HG02642 (cell line): ENCODE measurements around the gene RXFP4.

Experiments
- ATAC-seq: cut with Tn5 transposase; IDR thresholded peaks from one replicate; pipeline ENCODE4 v1.9.1; 2021; ENCODE audit warnings: mild to moderate bottlenecking; ENCODE audit not compliant: unreplicated experiment, poor library complexity

RXFP4 gene

DNA sequence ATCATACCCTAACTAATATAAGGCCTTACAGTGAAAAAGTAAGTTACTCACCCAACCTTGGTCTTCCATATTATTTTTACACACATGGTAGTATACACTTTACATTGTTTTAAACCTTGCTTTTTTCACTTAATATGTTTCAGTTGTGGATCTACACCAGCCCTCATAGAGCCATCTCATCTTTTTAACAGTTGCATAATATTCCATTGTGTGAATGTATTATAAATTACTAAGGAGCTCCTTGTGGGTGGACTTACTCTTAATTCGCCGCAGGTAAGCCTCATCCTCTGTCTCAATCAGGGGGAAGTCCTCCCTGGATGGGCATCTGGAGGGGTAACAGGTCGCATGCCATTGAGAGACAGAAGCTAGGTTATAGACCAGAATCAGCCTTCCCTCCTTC, 13.2 kb downstream of the RXFP4 start:
- ATAC-seq: no peak

DNA sequence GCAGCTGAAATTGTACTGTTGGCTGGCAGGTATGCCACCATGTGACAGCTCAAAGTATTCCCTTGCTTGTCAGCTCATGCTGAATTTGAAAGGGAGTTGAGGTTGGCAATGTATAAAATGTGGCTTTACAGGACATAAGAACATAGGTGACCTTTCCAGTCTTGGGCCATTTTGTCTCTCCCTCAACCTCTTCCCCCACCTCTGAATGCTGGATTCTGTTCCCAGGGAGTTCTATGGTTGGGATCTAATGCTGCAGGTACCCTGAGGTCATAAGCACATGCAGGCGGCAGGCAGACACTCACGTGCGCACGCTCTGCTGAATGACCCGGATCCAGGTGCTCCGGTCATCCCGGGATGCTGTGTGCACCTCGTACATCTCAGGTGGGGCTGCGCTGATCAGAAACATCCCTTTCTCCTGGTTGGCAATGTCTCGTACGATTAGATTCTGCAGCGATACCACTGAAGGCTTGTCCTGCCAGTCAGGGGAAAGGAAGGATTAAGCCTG, 16.0 kb downstream of the RXFP4 start:
- no peak for ATAC-seq

GRCh38 chr1:155960081-155960745, 18.8 kb downstream of the RXFP4 start:
- ATAC-seq: no peak

- no peak for ATAC-seq
Measured at GRCh38 chr1:155961937-155962336, 20.5 kb downstream of the RXFP4 start.

DNA sequence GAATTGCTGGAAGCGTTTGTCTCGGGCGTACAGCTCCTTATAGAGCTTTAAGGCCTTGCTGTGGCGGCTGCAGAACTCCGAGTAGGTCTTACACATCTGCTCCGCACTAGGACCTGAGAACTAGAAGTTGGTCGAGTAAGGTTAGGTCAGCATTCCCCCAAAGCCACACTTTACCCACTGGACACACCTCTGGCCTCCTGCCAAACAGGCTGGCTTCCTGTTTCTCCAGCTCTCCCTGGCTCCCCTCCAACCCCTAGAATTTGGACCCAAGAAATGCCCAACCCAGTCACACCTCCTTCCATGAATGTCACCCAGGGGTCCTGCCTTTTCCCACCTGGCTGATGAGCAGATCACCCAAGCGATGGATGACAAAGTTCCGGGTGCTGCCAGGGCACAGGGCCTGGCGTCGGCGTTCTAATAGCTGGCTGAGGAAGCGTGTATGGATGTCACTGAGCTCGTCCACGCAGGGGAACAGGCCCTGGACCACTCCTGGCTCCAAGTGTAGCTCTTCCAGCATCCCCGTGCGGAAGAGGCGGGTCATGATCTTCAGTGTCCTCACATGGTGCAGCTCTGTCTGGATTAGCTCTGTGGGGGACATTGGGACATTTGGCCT, 21.3 kb downstream of the RXFP4 start:
- ATAC-seq: no peak

DNA sequence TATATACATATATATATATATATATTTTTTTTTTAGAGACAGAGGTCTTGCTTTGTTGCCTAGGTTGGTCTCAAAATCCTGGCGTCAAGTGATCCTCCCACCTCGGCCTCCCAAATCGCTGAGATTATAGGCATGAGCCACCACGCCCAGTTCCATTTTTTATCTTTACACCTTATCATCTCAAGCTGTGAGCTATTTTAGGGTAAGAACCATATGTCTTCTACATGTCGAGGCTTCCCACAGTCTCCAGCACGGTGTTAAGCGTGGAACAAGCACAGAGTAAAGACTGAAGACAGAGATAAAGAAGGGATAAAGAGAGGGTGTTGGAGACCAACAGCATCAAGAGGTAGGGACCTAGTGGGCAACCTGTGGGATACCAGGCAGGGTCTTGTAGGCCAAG, 22.8 kb downstream of the RXFP4 start:
- no peak for ATAC-seq

DNA sequence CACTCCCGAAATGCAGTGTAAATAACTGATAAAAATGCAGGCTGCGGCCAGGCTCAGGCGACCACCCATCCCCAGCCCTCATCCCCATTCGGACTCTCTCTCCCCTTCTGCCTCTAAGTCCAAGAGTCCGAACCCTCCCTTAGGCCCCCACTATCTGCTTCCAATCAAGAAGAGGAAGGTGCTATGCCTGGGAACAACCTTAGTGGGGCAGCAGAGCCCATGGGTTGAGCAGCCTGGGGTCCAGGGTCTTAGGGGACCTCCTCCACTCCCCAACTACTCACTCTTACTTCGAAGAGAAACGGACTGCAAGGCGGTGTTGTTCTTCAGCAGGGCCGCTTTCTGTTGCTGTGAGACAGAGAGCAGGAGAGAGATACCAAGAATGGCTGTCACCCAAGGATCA, 24.7 kb downstream of the RXFP4 start:
- no peak for ATAC-seq

GRCh38 chr1:155966750-155967149, 25.3 kb downstream of the RXFP4 start:
- no peak for ATAC-seq

DNA sequence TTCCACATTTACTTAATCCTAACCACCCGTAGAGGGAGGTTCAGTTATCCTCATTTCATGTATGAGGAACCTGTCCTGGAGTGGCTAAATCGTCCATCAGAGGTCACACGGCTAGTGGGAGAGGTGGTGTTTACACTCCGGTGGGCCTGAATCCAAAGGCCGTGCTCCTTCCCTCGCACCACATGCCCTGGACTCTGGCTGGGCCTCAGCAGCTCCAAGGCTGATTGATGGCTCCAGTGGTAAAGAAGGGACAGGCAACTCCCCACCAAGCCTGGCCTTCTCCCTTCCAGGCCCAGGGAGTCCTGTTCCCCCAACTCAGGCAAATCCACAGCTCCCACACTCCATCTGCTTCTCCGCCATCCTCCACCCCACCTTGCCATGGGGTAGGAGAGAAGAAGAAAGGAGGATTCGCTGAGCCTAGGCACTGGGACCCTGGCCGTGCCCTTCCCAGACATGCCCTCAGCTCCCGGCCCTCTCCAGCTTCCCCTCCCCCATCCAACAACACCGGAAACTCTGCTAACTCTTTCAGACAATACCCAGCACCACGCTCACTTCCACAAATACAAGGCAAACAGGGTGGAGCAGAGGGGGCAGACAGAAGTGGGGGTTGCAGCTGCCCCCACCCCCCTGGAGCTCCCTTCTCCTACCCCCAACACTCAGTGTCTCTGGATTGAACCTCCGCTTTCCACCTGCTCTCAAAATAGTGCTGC, 26.1 kb downstream of the RXFP4 start:
- no peak for ATAC-seq

- no peak for ATAC-seq
Measured at GRCh38 chr1:155968051-155968400, 26.6 kb downstream of the RXFP4 start.

DNA sequence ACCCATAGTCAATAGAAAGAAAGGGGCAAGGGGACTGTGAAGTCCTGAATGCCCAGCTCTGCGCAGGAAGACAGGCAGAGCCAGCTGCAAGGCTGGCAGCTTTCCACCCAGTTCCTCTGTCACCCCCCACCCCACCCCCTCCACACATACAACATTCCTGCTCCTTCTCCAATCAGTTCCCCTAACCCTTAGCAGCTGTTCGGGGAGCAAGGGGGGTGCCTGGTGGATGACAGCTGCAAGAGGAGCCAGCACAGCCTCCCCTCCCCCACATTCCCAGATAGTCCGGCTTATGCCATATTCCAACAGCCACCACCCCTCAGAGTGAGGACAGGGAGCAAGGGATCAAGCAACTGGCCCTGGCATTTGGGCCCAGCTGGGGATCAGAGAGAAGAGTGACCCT, 27.2 kb downstream of the RXFP4 start:
- no peak for ATAC-seq

DNA sequence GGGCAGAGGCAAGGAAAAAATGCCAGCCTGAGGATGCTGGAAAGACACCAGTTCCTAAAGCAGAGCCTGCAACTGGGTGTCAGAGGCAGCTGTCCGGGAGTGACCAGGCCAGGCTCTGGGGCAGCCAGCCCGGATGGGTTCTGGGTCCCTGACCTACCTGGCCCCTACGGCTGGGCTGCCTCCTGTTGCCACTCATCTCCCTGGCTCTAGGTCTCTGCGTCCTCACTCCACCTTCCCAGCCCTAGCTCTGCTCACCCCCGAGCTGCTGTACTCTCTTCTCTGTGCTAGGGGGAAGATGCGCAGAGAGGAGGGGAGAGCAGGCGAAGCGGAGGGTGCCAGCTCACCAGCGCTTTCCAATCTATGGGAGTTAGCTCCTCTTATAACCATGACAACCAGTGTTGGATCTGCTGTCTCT, 27.9 kb downstream of the RXFP4 start:
- no peak for ATAC-seq

DNA sequence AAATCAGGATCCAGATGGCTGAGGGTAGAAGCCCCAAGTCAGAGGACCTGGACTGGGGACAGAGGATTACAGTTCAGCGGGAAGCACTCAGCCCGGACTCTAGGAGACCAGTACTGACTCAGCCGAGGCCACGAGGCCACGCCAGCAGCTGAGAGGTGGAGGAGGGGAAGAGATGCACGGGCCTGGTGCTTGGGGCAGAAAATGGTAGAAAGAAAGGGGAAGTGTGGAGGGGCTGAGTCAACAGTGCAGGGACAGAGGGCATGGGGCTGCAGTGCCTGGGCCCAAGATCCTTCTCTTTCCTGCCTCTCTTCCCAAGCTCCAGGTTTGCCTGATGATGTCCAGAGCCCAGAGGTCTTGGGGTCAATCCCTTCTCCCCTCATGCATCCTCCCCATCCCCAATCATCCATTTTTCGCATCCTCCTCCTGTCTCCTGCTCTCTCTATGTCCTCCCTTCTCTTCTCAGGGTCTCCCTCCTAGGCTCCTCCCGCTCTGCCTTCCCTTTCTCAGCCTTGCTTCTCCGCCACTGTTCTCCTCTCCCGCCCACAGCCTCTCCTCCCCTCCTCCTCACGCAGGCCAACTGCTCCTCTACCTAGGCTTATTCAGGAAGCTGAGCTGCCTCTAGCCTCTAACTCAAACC, 29.2 kb downstream of the RXFP4 start:
- ATAC-seq: no peak

DNA sequence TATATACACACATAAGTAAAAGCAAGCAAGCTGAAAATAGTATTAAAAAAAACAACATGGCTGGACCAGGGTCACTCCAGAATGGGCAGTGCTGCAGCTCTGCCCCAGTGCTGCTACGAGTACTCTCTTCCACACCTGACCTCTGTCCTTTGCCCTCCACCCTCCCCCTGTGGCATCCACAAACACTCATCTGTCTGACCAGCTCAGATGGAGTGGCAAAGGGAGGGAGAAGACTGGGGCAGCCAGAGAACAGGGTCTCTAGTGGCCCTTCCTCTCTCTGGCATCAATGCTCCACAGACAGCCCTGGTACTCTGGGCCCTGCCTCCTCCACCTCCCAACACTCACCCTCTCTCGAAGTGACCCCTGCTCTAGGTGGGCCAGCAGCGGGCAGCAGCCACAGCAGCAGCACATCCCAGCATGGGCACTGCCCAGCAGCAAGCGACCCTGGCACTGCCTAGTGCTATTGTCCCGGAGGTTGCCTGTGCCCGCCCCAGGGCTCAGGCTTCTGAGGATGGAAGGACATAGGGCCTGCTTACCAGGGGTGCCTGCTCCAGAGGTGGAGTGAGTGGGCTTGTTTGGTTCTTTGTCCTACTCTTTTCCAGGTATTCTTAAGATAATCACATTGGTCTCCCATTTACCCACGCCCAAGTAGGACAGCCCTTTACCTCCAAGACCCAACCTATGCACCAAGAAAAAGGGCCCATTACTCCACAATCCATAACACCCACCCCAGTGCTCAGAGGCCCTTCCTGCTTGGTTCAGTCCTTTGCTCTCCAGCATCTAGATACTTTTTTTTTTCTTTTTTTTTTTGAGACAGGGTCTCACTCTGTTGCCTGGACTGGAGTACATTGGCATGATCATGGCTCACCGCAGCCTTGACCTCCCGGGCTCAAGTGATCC, 30.7 kb downstream of the RXFP4 start:
- ATAC-seq: no peak

DNA sequence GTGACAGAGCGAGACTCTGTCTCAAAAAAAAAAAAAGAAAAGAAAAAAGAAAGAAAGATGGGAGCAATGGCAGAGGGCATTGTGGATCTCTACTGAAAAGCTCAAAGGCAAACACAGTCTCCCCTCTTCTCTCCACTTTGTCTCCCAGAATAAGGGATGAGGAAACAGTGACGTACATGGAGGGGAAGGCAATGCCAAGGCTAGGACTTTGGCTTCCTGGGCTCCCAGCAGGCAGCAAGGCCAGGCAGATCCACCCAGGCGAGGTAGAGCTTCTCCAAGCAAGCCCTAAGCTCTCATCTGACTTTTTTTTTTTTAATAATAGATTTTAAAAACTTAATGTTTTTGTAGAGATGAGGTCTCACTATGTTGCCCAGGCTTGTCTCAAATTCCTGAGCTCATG, 32.3 kb downstream of the RXFP4 start:
- ATAC-seq: no peak

- ATAC-seq: no peak
Measured at GRCh38 chr1:155974208-155975115, 33.0 kb downstream of the RXFP4 start.

DNA sequence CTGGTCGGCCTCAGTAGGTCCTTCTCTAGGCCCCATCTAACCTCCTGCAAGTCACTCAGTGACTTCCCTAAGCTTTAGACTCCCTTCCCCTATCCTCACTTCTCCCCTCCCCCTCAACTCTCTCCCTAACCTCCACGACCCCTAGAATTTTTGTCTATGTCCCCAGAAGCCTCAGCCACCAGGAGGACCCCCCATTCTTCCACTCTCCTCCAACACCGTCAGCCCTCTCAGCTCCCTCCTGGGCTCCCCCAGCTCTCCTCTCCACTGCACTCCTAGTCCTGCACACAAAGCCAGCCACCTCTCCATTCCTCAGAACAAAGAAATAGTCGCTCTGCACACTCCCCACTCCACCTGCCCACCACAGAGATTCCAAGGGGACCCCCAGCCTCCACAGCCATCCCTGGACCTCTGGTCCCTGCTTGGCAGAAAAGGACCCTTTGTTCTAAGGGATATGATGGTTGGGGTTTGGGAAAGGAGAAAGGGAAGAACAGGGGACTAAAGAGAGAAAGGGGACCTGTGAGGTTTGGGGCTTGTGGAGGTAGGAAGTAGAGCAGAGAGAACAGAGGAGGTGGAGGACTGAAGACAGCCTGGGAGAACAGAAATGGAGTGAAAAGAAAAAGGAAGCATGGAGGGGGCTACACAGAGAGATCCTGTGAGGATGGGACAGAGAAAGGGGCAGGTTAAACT, 34.1 kb downstream of the RXFP4 start:
- no peak for ATAC-seq

DNA sequence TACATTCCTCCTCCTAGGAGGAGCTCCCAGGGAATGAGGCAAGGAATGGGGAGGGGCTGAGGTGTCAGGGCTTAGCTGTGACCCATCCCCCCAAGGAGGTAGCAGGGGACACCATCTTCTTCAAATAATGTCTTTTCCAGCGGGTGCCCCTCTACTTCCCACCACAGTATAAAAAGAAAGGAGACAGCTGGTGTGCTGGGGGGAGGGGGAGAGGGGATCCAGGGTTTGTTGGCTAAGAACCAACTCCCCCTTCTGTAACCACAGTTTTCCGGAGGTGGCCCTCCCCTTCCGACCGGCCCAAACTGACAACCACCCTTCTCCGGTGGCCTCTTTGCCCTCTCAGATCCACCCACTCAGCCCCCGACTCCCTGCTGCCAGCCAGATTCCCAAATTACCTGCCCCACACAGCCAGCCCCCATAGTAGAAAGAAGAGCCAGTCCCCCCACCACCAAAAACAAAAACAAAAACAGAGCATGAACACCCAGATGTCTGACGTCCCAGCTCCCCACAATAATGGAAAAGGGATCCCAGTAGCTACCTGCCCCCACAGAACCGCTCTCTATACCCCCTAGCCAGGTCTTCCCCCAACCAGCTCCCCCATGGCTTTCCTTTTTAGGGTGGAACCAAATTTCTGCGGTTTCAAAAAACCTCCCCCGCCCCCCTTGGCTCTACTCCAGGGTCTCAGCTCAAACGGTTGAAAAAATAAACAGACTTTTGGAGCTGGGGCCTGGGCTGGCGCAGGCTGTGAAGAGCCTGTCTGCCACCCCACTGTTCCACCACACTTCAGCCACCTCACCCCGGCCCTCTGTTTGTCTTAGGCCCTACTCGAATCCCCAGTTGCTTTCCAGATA, 34.8 kb downstream of the RXFP4 start:
- no peak for ATAC-seq
